Measurements from ENCODE around the gene KPTN. TPM values are rescaled to one million over a fixed set of nuclear protein-coding genes. Genes with fewer than 3 reads are reported as not detected.

KPTN gene
- total and polyA plus RNA-seq, 12 donors: 2.9 to 121 (median 9.9) TPM

GRCh38 chr19:47505506-47505905, 21.5 kb upstream of the KPTN start:
- Histone ChIP-seq H3K9me3 (replicated peaks in 1 of 3) (no peaks in the 10 kb centered on the region), H3K36me3 (replicated peaks in 1 of 2) (peaks cover 0 to 34% of the 10 kb centered on the region in 2 donors), H3K27ac (peak overlapping the region in 1 of 5 donors; percentile 100), H3K27me3 (no peaks in the 10 kb centered on the region), H3K4me1 (replicated peaks in 1 of 2) (peaks cover 48 to 66% of the 10 kb centered on the region in 2 donors), H3K4me3 (no peak overlapping the region)
- intact Hi-C loops (cut with DNase I): no loop called here
- 65 to 89% (median 73%) methylated on average over 6 of the region's 6 CpGs for WGBS, 4 donors
- peak in 1 of 7 donors; percentile 14 for DNase-seq
- TF ChIP-seq POLR2A (IDR thresholded peaks at IDR 0.05) (no peak), CTCF (IDR thresholded peaks at IDR 0.05) (no peak)

GRCh38 chr19:47503826-47504150, 19.8 kb upstream of the KPTN start:
- H3K36me3 ChIP-seq (replicated peaks in 1 of 2): peaks cover 0 to 51% of the 10 kb centered on the region in 2 donors
- WGBS, 4 donors: 47 to 77% (median 60%) methylated on average over 5 of the region's 5 CpGs
- intact Hi-C loops (cut with DNase I): no loop called here

GRCh38 chr19:47503130-47503825, 19.3 kb upstream of the KPTN start:
- no peaks in the 10 kb centered on the region for H3K27me3 ChIP-seq
- H3K36me3 ChIP-seq (replicated peaks in 1 of 2): peaks cover 0 to 55% of the 10 kb centered on the region in 2 donors
- no peaks in the 10 kb centered on the region for H3K9me3 ChIP-seq (replicated peaks in 1 of 3)
- 61 to 70% (median 67%) methylated on average over 11 to 13 of the region's 13 CpGs for WGBS, 4 donors
- peak in 6 of 7 donors; percentile 61 to 74 (median 68) for DNase-seq
- H3K4me1 ChIP-seq (replicated peaks in 1 of 2): peaks cover 28 to 46% of the 10 kb centered on the region in 2 donors
- no peak for TF ChIP-seq POLR2A (IDR thresholded peaks at IDR 0.05)
- no peak for TF ChIP-seq CTCF (IDR thresholded peaks at IDR 0.05)
- intact Hi-C loops (cut with DNase I): no loop called here
- H3K27ac ChIP-seq: peak overlapping the region in 4 of 5 donors; percentile 14 to 100 (median 52)
- H3K4me3 ChIP-seq: no peak overlapping the region

More at GRCh38 chr19:47503826-47504150, 19.8 kb upstream of the KPTN start:
- TF ChIP-seq POLR2A (IDR thresholded peaks at IDR 0.05) (no peak), CTCF (IDR thresholded peaks at IDR 0.05) (no peak)
- Histone ChIP-seq H3K27me3 (no peaks in the 10 kb centered on the region), H3K4me3 (no peak overlapping the region), H3K9me3 (replicated peaks in 1 of 3) (no peaks in the 10 kb centered on the region), H3K4me1 (replicated peaks in 1 of 2) (peaks cover 33 to 49% of the 10 kb centered on the region in 2 donors), H3K27ac (peak overlapping the region in 3 of 5 donors; percentile 36 to 100 (median 67))
- peak in 1 of 7 donors; percentile 67 for DNase-seq

GRCh38 chr19:47499863-47500830, 16.1 kb upstream of the KPTN start:
- intact Hi-C loops (cut with DNase I): no loop called here
- no peak for TF ChIP-seq CTCF (IDR thresholded peaks at IDR 0.05)
- TF ChIP-seq POLR2A (IDR thresholded peaks at IDR 0.05): no peak

More at GRCh38 chr19:47499863-47500830, 16.1 kb upstream of the KPTN start:
- no peaks in the 10 kb centered on the region for H3K9me3 ChIP-seq (replicated peaks in 1 of 3)
- H3K27ac ChIP-seq: no peak overlapping the region
- H3K4me3 ChIP-seq: no peak overlapping the region
- peaks cover 10 to 21% of the 10 kb centered on the region in 2 donors for H3K4me1 ChIP-seq (replicated peaks in 1 of 2)
- WGBS, 4 donors: 80 to 91% (median 88%) methylated on average over 19 to 32 of the region's 32 CpGs
- DNase-seq: no peak
- H3K27me3 ChIP-seq: no peaks in the 10 kb centered on the region
- peaks cover 0 to 79% of the 10 kb centered on the region in 2 donors for H3K36me3 ChIP-seq (replicated peaks in 1 of 2)
